GM19238 (cell line): ENCODE data around the gene BAZ2B.
A peak's percentile ranks its signal among the peaks of the same experiment; 100 is the strongest.

Experiments used
- DNase-seq: peaks from one replicate; pipeline ENCODE4 v3.0.0; 2011; ENCODE audit warnings: low spot score; ENCODE audit not compliant: insufficient read length

BAZ2B gene

GRCh38 chr2:159326569-159327255, 289.6 kb downstream of the BAZ2B start:
- DNase-seq = no peak

DNA sequence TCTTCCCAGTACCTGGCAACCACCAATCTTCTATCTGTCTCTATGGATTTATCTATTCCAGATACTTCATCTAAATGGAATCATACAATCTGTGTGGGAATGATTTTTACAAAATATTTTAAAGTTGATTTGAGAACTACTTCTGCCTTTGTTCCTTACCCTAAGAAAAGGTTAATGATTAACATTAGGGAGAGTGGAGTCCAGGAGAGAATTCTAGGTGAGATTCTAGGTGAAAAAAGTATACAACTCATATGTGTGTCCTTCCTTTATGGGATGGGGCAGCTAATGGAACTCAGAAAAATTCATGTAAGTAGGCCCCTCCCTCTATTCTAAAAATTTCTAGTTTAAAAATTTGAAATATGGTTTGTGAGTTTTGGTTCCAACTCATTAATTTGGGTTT, 293.9 kb downstream of the BAZ2B start:
- no peak for DNase-seq

DNA sequence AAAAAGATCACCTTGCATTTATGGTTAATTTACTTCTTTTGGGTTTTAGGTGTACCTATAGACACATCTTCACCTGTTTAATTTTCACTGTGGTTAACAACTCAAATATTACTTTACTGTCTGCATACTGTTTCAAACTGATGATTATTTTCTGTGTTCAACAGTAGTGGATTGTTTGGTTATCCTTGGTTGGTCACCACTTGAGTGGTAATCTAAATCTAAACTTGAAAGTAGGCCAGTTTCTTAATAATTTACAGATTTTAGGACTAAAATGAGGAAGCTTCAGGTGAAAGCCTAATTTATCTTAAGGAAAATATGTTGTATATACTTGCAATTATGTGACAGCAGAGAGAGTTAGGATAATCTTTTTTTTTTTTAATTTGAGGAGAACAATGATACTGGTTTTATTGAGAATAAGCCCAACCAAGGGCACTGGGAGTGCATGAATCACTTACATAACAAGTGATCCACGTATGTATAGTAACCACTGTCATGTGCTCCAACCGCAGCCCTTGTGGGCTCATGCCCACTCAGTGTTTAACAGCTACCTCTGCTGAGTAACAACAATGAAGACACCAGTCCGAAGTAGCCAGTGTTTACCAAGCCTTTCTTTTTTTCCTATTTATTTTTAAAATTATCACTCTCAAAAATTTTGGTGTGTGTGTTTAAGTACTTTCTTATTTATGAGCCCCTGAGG, 298.8 kb downstream of the BAZ2B start:
- DNase-seq = no peak

DNA sequence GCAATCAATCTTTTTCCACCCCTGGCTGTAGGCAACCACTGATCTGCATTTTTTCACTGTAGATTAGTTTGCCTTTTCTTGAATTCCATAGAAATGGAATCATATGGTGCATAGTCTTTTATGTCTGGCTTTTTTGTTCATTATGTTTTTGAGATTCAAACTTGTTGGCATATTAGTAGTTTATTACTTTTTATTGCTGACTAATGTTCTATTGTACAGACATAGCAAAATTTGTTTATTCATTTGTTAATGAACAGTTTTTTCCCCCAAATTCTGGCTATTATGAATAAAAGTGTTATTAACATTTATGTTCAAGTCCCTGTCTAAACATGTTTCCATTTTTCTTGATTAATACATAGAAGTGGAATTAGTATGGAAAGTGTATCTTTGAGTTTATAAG, 308.4 kb downstream of the BAZ2B start:
- DNase-seq = no peak

DNA sequence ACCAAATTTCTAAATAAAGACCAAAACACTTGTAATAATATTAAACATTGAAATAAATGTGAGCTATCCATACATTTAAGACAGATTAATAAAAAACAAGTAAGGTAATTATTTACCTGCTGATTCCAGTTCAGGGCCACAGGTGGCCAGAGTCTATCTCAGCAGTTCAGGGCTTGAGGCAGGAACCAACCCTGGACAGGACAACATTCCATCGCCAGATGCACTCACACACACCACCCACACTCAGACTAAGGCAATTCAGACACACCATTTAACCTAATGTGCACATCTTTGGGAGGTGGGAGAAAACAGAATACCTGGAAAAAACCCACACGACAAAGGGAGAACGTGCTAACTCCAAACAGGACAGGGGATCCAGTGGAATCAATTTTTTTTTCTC, 315.8 kb downstream of the BAZ2B start:
- no peak for DNase-seq

DNA sequence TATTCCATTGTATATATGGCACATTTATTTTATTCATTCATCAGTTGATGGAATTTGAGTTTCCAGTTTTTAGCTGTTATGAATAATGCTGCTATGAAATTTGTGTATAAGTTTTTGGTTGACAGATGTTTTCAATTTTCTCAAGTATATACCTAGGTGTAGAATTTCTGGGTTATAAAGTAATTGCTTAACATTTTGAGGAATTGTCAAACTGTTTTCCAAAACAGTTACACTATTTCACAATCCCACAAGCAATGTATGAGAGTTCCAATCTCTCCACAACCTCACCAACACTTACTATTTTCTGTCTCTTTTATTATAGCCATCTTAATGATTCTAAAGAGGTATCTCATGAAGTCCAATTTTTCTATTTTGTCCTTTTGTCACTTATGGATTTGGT, 317.4 kb downstream of the BAZ2B start:
- DNase-seq = no peak

DNA sequence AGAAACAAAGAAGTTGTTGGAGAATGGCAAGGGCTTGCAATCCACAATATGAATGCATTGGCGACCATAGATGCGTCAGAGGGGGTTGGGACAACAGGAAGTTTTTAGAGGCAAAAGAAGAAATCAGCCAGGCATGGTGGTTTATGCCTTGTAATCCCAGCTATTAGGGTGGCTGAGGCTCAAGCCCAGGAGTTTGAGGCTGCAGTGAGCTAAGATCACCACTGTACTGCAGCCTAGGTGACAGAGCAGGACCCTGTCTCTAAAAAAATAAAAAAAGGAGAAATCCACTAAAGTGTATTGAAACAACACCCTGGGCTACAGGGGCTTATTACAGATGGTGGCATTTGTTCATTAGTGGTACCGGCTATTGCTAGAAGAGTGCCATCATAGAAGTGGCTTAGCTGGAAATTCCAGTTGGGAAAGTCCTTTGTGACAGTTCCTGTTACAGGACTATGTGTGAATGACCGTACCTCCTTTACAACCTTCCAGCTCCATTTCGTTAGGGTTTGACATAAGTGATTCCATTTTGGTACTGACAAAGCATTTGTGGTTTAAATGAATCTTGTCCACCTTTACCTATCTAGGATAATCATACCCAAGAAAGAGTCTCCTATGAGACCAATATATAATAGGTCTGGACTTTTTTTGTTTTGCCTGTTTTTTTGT, 319.2 kb downstream of the BAZ2B start:
- no peak for DNase-seq

DNA sequence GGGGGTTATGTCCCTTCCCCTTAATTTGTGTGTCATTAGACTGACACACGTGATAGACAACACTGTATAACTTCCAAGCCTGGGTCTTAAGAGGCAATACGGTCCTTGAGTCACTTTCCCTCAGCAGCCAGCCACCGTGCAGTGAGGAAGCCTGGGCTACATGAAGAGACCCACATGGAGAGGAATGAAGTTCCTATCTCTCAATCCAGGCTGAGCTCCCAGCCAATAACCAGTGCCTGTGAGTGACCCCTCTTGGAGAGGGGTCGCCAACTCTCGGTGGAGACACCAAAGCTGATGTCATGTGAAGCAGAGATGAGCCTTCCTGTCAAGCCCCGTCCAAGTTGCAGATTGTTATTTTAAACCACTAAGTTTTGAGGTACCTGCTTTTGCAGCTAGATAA, 324.2 kb downstream of the BAZ2B start:
- DNase-seq = no peak

- no peak for DNase-seq
Observed at GRCh38 chr2:159290289-159290907, 325.9 kb downstream of the BAZ2B start.

DNA sequence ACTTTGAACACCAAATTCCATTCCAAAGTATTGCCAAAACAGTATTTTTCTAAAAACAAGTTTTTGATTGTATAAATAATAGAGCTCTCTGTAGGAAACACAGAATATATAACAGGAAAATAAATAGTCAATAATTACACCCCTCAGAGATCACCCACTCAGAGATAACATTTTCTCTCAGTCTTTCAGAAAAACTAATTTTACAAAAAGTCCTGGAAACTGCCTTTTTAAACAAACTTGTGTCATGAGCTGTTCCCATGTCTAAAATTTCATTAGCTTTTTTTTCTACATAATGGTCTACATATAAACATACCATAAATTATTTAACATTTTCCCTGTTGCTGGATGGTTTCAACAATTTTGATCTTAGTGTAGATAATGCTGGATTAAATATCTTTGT, 328.6 kb downstream of the BAZ2B start:
- DNase-seq = no peak

DNA sequence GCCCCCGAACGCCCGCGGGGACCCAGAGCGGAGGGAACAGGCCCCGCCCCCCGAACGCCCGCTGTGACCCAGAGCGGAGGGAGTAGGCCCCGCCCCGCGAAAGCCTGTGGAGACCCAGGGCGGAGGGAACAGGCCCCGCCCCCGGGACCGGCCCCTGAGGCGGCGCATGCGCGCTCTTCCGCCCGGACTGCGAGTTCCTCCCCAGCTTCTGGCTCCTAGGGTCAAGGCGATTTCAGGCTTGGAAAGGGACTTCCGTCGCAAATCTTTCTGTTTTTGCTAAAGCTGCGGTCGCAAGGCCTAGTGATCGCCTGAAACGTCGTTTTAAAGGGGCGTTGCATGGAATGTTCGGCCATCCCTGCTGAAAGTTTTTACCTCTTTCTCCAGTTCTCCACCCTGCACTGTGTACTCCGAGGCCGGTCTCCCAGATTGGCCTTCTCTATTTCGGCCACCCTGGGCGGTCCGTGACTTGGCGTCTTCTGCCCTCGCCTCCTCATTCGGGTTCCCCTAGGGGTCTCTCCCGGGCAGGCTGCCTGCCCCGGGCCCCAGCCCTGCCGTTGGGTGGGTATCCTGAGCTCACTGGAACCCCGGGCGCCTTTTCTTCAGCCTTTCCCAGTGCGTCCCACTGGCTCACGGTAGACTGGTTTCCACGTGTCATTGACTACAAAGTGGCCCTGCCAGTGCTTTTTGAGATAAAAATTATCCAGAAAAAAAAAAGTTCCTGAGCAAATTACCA, 329.5 kb downstream of the BAZ2B start:
- DNase-seq = peak; percentile 83

- peak; percentile 15 for DNase-seq
Observed at GRCh38 chr2:159285929-159286708, 330.2 kb downstream of the BAZ2B start, which contains the start of gene WDSUB1. Gene WDSUB1, minus strand, starts transcription at chr2:159286703. Its CDS starts 3,634 bp downstream, at chr2:159283069.

- no peak for DNase-seq
Observed at GRCh38 chr2:159285433-159285832, 330.9 kb downstream of the BAZ2B start.

GRCh38 chr2:159283529-159283928, 332.8 kb downstream of the BAZ2B start:
- no peak for DNase-seq

DNA sequence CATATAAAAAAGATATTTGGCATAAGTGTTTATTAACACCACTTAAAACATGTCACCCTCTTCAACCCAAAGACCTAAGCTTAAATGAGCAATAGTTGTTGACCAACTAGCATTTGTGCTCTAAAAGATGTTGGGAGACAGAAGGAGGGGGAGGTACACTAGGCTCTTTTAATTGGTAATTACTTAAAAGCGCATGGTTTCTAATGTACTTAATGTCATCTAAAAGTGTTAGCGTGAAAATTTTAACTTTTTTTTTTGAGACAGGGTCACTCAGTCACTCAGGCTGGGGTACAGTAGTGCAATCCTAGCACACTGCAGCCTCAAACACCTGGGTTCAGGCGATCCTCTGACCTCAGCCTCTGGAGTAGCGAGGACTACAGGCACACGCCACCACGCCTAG, 335.3 kb downstream of the BAZ2B start:
- DNase-seq = no peak

DNA sequence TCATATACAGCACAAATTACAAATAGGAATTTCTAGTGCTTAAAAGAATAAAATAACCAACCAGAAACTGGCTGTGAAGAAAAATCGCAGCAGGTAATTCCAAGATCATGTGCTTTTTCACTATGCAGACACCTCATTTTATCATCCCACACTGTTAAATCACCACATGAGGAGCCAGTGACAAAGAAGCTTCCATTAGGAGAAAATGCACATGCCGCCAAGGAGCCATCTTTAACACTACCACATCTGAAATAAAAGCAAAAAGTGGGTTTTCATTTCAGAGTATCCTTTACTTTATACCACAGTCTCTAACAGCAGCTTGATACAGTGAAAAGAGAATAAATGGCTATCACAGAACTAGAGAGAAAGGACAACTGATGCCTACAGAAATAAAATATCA, 336.6 kb downstream of the BAZ2B start:
- DNase-seq = no peak

DNA sequence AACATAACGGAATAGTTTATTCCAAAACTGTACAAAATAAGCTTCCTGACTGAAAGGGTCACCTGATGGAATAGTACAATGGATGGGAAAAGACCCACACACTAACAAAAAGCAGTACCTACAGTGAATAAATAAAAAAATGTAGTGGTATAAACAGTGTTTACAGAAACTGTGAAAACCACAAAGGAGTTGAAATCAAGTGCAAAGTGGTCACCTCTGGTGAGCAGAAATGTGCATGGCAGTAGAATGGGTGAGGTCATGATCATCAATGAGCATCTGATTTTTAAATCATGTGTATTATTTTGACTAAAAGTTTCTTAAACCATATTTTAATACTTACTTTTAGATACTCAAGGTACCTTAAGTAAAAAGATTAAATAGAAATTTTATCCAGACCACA, 341.2 kb downstream of the BAZ2B start:
- DNase-seq = no peak

DNA sequence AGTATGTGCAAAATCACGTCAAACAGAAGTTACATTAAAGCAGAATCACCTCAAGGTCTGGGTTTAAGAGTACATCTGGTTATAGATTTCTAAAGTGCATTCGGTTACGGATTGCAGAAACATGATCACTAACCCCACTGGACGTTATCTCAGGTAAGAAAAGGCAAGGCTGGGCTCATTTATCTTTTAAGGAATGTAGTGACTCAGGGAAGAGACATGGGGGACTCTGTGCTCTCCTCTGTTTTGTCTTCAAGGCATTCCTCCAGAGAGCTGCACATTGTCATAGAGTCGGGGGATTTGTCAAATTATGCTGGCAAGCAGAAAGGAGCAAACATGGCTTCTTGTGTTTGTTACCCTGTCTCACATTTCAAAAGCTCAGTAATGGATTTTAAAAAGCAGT, 344.2 kb downstream of the BAZ2B start:
- DNase-seq = no peak

DNA sequence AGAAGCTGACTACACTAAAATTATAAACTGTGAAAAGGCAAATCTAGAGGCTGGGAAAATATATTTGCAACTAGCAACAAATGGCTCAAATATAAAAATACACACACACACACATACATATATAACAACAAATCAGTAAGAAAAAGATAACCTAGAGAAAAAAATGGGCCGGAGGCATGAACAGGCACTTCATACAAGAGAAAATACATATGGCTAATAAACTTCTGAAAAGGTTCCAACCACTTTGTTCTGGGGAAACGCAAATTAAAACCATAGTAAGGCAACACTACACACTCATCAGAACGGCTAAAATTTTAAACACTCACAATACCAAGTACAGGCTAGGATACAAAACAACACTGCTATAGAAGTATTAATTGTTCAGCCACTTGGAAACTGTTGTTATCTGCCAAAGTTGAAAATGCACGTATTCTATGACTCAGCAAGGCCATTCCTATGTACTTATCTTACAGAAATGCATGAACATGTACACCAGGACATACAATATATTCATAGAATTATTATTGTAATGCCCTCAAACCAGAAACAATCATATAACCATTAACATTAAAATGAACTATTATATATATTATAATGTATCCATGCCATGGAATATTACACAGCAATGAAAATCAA, 345.5 kb downstream of the BAZ2B start:
- no peak for DNase-seq
